HEK293 (cell line): ENCODE data around the gene LEF1.

ENCODE experiments used
- CTCF ChIA-PET: fragments of 350-600 bp; formaldehyde crosslinking; extraction: SDS; loops from one replicate; lab custom pipeline; 2021; ENCODE audit warnings: antibody characterized with exemption; lab: Yijun Ruan, JAX
- POLR2A ChIA-PET: fragments of 300-600 bp; formaldehyde crosslinking; extraction: SDS; loops from one replicate; lab custom pipeline; 2020; ENCODE audit warnings: antibody characterized with exemption, inconsistent platforms; lab: Yijun Ruan, JAX
- H3K27ac ChIP-seq: fragments of 200-500 bp; sonication (Bioruptor generic); 2 replicates; pipeline ENCODE4 v1.5.1; 2014; ENCODE audit warnings: low read depth, low read length, control low read depth, inconsistent platforms; ENCODE audit errors: extremely low read depth
- H3K36me3 ChIP-seq, 2 experiments: fragments of 200-500 bp in 1 of 2; sonication (Bioruptor generic) in 1 of 2; 1 replicate in 1 of 2; 2 replicates in 1 of 2; pipeline ENCODE4 v1.5.1; 2014 to 2017; ENCODE audit warnings: inconsistent platforms in 2 of 2, low read length in 2 of 2; ENCODE audit not compliant: control insufficient read depth in 2 of 2, insufficient read depth in 1 of 2
- H3K4me1 ChIP-seq: fragments of 200-500 bp; sonication (Bioruptor generic); 2 replicates; pipeline ENCODE4 v1.5.1; 2014; ENCODE audit warnings: mild to moderate bottlenecking, low read length, inconsistent platforms; ENCODE audit not compliant: control insufficient read depth, insufficient read depth
- H3K4me3 ChIP-seq: 2 replicates; pipeline ENCODE4 v1.5.1; 2011; ENCODE audit warnings: low read depth, mild to moderate bottlenecking, control low read depth, low read length, moderate library complexity
- H3K9me3 ChIP-seq: fragments of 200-500 bp; sonication (Bioruptor generic); 2 replicates; pipeline ENCODE4 v1.5.1; 2014; ENCODE audit warnings: low read depth, low read length, inconsistent platforms; ENCODE audit not compliant: control insufficient read depth, insufficient read depth
- KLF10 ChIP-seq: fragments of 450-650 bp; IDR thresholded peaks from 2 replicates; pipeline ENCODE4 v1.5.1; 2018; ENCODE audit warnings: missing biosample characterization, mild to moderate bottlenecking, missing genetic modification characterization
- OVOL3 ChIP-seq: fragments of 450-650 bp; formaldehyde crosslinking; IDR thresholded peaks from 2 replicates; pipeline ENCODE4 v1.5.1; 2016; ENCODE audit warnings: missing biosample characterization, missing genetic modification characterization
- PRDM6 ChIP-seq: fragments of 450-650 bp; formaldehyde crosslinking; IDR thresholded peaks from 2 replicates; pipeline ENCODE4 v1.5.1; 2017; ENCODE audit warnings: missing biosample characterization, missing genetic modification characterization
- ZBTB44 ChIP-seq: fragments of 450-650 bp; IDR thresholded peaks from 2 replicates; pipeline ENCODE4 v1.5.1; 2018; ENCODE audit warnings: missing biosample characterization, mild to moderate bottlenecking, missing genetic modification characterization
- ZNF202 ChIP-seq: fragments of 450-650 bp; formaldehyde crosslinking; IDR thresholded peaks from 2 replicates; pipeline ENCODE4 v1.5.1; 2016; ENCODE audit warnings: missing biosample characterization, missing genetic modification characterization, borderline replicate concordance
- ZNF24 ChIP-seq: fragments of 450-650 bp; formaldehyde crosslinking; IDR thresholded peaks from 2 replicates; pipeline ENCODE4 v1.5.1; 2016; ENCODE audit warnings: missing biosample characterization, missing genetic modification characterization
- ZNF302 ChIP-seq: fragments of 450-650 bp; formaldehyde crosslinking; IDR thresholded peaks from 2 replicates; pipeline ENCODE4 v1.5.1; 2016; ENCODE audit warnings: missing biosample characterization, missing genetic modification characterization, low read depth
- ZNF521 ChIP-seq: fragments of 450-650 bp; formaldehyde crosslinking; IDR thresholded peaks from 2 replicates; pipeline ENCODE4 v1.5.1; 2017; ENCODE audit warnings: missing biosample characterization, mild to moderate bottlenecking, missing genetic modification characterization
- ZNF610 ChIP-seq: fragments of 450-650 bp; formaldehyde crosslinking; IDR thresholded peaks from 2 replicates; pipeline ENCODE4 v1.5.1; 2016; ENCODE audit warnings: missing biosample characterization, missing genetic modification characterization, borderline replicate concordance
- ZNF692 ChIP-seq: fragments of 450-650 bp; formaldehyde crosslinking; IDR thresholded peaks from 2 replicates; pipeline ENCODE4 v1.5.1; 2016; ENCODE audit warnings: missing biosample characterization, missing genetic modification characterization
- ZNF701 ChIP-seq: fragments of 450-650 bp; formaldehyde crosslinking; IDR thresholded peaks from 2 replicates; pipeline ENCODE4 v1.5.1; 2016; ENCODE audit warnings: missing biosample characterization, missing genetic modification characterization
- ZNF843 ChIP-seq: fragments of 450-650 bp; formaldehyde crosslinking; IDR thresholded peaks from 2 replicates; pipeline ENCODE4 v1.5.1; 2016; ENCODE audit warnings: missing biosample characterization, missing genetic modification characterization
- TF ChIP-seq, protein P1 (sequence below): sonication (generic); formaldehyde crosslinking; IDR thresholded peaks from 2 replicates; pipeline ENCODE4 v1.8.1; 2022; ENCODE audit warnings: mild to moderate bottlenecking, moderate library complexity, missing genetic modification reagents
- TF ChIP-seq, protein P2 (sequence below): fragments of 450-650 bp; formaldehyde crosslinking; IDR thresholded peaks from 2 replicates; pipeline ENCODE4 v1.5.1; 2016; ENCODE audit warnings: missing biosample characterization, missing genetic modification characterization

LEF1 gene

GRCh38 chr4:108106186-108106585 lies 62.5 kb downstream of the LEF1 start:
- TF ChIP-seq KLF10 (tag by site-specific recombination) = no peak
- TF ChIP-seq ZBTB44 (tag by site-specific recombination) = no peak
- TF ChIP-seq ZNF202 = no peak
- ChIA-PET POLR2A (no interaction called here), CTCF (interaction anchor here (0.8 kb wide), 1 partner anchor 1305 kb away, joined by 3 read pairs; no protein-coding TSS in a partner anchor)
- Histone ChIP-seq H3K36me3 (no peaks in the 10 kb centered on the region), H3K9me3 (no peaks in the 10 kb centered on the region), H3K27ac (no peak overlapping the region), H3K4me3 (no peak overlapping the region), H3K4me1 (no peaks in the 10 kb centered on the region)

DNA sequence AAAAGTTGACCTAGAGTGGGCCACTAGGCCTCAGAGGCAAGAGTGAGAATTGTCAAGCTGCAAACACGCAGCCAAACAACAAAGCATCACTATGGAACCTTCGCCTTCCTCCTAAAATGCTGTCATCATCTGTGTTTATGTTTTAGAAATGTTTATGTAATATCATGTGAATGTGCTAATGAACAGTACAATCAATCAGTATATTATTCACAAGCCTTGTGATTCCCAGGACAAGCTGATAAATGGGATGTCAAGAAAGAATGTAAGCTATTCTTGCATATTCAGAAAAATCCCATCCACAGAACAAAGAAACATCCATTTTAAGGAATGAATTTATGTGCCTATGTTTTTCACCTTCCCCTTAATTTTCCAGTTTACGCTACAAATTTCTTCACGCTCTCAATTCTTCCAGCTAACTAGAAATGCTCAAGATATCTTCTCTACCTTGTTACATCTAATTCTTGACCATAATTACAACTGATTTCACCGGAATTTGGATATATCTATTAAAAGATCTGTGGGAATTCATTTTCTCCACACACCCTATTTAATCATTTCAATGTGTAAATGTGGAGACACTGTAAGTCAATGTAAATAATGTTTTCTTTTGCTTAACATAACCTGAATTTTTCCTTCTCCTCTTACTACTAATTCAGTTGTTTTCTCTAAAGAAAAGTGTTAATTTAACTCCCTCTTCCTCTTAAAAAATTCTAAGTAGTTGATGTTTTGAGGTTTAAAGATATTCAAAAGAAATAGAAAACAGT lies 65.5 kb downstream of the LEF1 start:
- no peak for TF ChIP-seq ZNF302 (tag by site-specific recombination)
- no peak overlapping the region for H3K27ac ChIP-seq
- ChIA-PET CTCF (interaction anchor here (1.0 kb wide), 1 partner anchor 43 kb away, joined by 3 read pairs; no protein-coding TSS in a partner anchor), POLR2A (no interaction called here)
- no peak overlapping the region for H3K4me3 ChIP-seq
- no peaks in the 10 kb centered on the region for H3K36me3 ChIP-seq
- no peaks in the 10 kb centered on the region for H3K9me3 ChIP-seq
- H3K4me1 ChIP-seq = no peaks in the 10 kb centered on the region

- Histone ChIP-seq H3K27ac (no peak overlapping the region), H3K4me3 (no peak overlapping the region), H3K4me1 (no peaks in the 10 kb centered on the region), H3K9me3 (no peaks in the 10 kb centered on the region), H3K36me3 (no peaks in the 10 kb centered on the region)
- TF ChIP-seq ZNF24 (tag by site-specific recombination) = no peak
- POLR2A ChIA-PET = no interaction called here
- CTCF ChIA-PET = no interaction called here
Observed at GRCh38 chr4:108100827-108101226, 67.9 kb downstream of the LEF1 start.

GRCh38 chr4:108099838-108100237 lies 68.9 kb downstream of the LEF1 start:
- POLR2A ChIA-PET = no interaction called here
- H3K9me3 ChIP-seq = no peaks in the 10 kb centered on the region
- no peaks in the 10 kb centered on the region for H3K36me3 ChIP-seq
- H3K4me3 ChIP-seq = no peak overlapping the region
- CTCF ChIA-PET = no interaction called here
- no peak overlapping the region for H3K27ac ChIP-seq
- no peaks in the 10 kb centered on the region for H3K4me1 ChIP-seq
- no peak for TF ChIP-seq PRDM6
- TF ChIP-seq OVOL3 (tag by site-specific recombination) = no peak
- no peak for TF ChIP-seq ZNF692 (tag by site-specific recombination)
- no peak for TF ChIP-seq ZNF843 (tag by site-specific recombination)
- TF ChIP-seq ZNF610 (tag by site-specific recombination) = no peak
- TF ChIP-seq, protein P1, sequence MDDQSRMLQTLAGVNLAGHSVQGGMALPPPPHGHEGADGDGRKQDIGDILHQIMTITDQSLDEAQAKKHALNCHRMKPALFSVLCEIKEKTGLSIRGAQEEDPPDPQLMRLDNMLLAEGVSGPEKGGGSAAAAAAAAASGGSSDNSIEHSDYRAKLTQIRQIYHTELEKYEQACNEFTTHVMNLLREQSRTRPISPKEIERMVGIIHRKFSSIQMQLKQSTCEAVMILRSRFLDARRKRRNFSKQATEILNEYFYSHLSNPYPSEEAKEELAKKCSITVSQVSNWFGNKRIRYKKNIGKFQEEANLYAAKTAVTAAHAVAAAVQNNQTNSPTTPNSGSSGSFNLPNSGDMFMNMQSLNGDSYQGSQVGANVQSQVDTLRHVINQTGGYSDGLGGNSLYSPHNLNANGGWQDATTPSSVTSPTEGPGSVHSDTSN (CRISPR knock-in tag) = no peak
- TF ChIP-seq, protein P2, sequence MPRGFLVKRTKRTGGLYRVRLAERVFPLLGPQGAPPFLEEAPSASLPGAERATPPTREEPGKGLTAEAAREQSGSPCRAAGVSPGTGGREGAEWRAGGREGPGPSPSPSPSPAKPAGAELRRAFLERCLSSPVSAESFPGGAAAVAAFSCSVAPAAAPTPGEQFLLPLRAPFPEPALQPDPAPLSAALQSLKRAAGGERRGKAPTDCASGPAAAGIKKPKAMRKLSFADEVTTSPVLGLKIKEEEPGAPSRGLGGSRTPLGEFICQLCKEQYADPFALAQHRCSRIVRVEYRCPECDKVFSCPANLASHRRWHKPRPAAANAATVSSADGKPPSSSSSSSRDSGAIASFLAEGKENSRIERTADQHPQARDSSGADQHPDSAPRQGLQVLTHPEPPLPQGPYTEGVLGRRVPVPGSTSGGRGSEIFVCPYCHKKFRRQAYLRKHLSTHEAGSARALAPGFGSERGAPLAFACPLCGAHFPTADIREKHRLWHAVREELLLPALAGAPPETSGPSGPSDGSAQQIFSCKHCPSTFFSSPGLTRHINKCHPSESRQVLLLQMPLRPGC (tag by site-specific recombination) = no peak
- TF ChIP-seq ZNF701 = no peak
- TF ChIP-seq ZNF521 = no peak
